Astrocyte of the spinal cord (primary cell): Measurements from ENCODE around the gene CX3CL1.
"Not testable (repeated sequence)": the region's sequence is repeated elsewhere in the genome, so short reads cannot be mapped to it uniquely, and the experiment has no call there.

Source experiments
- DNase-seq: peaks from one replicate; pipeline ENCODE4 v3.0.0; 2011; ENCODE audit warnings: low read depth, low spot score
- H3K4me3 ChIP-seq: 2 replicates; pipeline ENCODE4 v1.5.1; 2011; ENCODE audit warnings: low read depth, mild to moderate bottlenecking, low read length, moderate library complexity
- CTCF ChIP-seq: IDR thresholded peaks from 2 replicates; pipeline ENCODE4 v1.5.1; 2012; ENCODE audit warnings: low read depth, mild to moderate bottlenecking, low read length, inconsistent platforms
- in situ Hi-C: cut with HindIII; loops from 2 replicates; pipeline ENCODE4 v1.10.0; 2017; ENCODE audit warnings: low sequenced_read_pairs

Gene CX3CL1

GRCh38 chr16:57391708-57392107 is 19.4 kb downstream of the CX3CL1 start:
- TF ChIP-seq CTCF: no peak
- in situ Hi-C loops: no loop called here
- DNase-seq: no peak
- H3K4me3 ChIP-seq: no peak overlapping the region

GRCh38 chr16:57392694-57393093 is 20.4 kb downstream of the CX3CL1 start:
- TF ChIP-seq CTCF: no peak
- DNase-seq: no peak
- in situ Hi-C loops: no loop called here
- H3K4me3 ChIP-seq: no peak overlapping the region

GRCh38 chr16:57394444-57394843 is 22.2 kb downstream of the CX3CL1 start:
- H3K4me3 ChIP-seq: no peak overlapping the region
- DNase-seq: no peak
- in situ Hi-C loops: no loop called here
- TF ChIP-seq CTCF: no peak

- no peak overlapping the region for H3K4me3 ChIP-seq
- in situ Hi-C loops: no loop called here
- no peak for DNase-seq
- no peak for TF ChIP-seq CTCF
Observed at GRCh38 chr16:57395026-57395425, 22.7 kb downstream of the CX3CL1 start.

- no peak overlapping the region for H3K4me3 ChIP-seq
- in situ Hi-C loops: no loop called here
- TF ChIP-seq CTCF: no peak
- no peak for DNase-seq
Observed at GRCh38 chr16:57396786-57397185, 24.5 kb downstream of the CX3CL1 start.

GRCh38 chr16:57397493-57397892 is 25.2 kb downstream of the CX3CL1 start:
- DNase-seq, in situ Hi-C loops: not testable (repeated sequence)

GRCh38 chr16:57401943-57402640 is 29.8 kb downstream of the CX3CL1 start:
- in situ Hi-C loops: no loop called here
- no peak for TF ChIP-seq CTCF
- no peak overlapping the region for H3K4me3 ChIP-seq
- DNase-seq: no peak

More at GRCh38 chr16:57397493-57397892, 25.2 kb downstream of the CX3CL1 start:
- not testable (repeated sequence) for H3K4me3 ChIP-seq
